DND-41 (cell line): ENCODE measurements around the gene OR56A5.

Experiments
- ATAC-seq: fragments of 200-7000 bp; cut with Tn5 transposase; 3 replicates; pipeline ENCODE4 v1.9.1; 2021; ENCODE audit warnings: low read depth; ENCODE audit not compliant: insufficient read depth
- DNase-seq: peaks from one replicate; pipeline ENCODE4 v3.0.0-alpha.2; 2020
- H2AFZ ChIP-seq: 2 replicates; pipeline ENCODE4 v1.6.0; 2012; ENCODE audit warnings: low read depth, low read length
- H3K27ac ChIP-seq: 2 replicates; pipeline ENCODE4 v1.5.1; 2012; ENCODE audit warnings: low read length, inconsistent platforms
- H3K27me3 ChIP-seq: fragments of 200-600 bp; sonication (generic); 2 replicates; pipeline ENCODE4 v1.6.0; 2012; ENCODE audit warnings: low read length, mild to moderate bottlenecking, inconsistent platforms; ENCODE audit not compliant: insufficient read depth, poor library complexity
- H3K36me3 ChIP-seq: 2 replicates; pipeline ENCODE4 v1.5.1; 2012; ENCODE audit warnings: low read length, inconsistent platforms; ENCODE audit not compliant: insufficient read depth
- H3K4me1 ChIP-seq: 2 replicates; pipeline ENCODE4 v1.5.1; 2012; ENCODE audit warnings: mild to moderate bottlenecking, low read length; ENCODE audit not compliant: insufficient read depth
- H3K4me2 ChIP-seq: 2 replicates; pipeline ENCODE4 v1.6.0; 2012; ENCODE audit warnings: mild to moderate bottlenecking, moderate library complexity, low read length, inconsistent platforms; ENCODE audit not compliant: insufficient read depth
- H3K4me3 ChIP-seq, 2 experiments: fragments of 200-600 bp in 1 of 2; shearing (Covaris generic) in 1 of 2; 2 replicates each; pipeline ENCODE4 v1.5.1; 2012 to 2016; ENCODE audit warnings: inconsistent platforms in 2 of 2, low read length in 2 of 2, mild to moderate bottlenecking in 2 of 2, low read depth in 1 of 2, moderate library complexity in 1 of 2
- H3K79me2 ChIP-seq: 2 replicates; pipeline ENCODE4 v1.6.0; 2012; ENCODE audit warnings: low read length, inconsistent platforms; ENCODE audit not compliant: insufficient read depth
- H3K9ac ChIP-seq: 2 replicates; pipeline ENCODE4 v1.6.0; 2012; ENCODE audit warnings: low read depth, mild to moderate bottlenecking, inconsistent platforms, low read length, moderate library complexity
- H3K9me3 ChIP-seq: 2 replicates; pipeline ENCODE4 v1.5.1; 2012; ENCODE audit warnings: low read length, moderate library complexity, mild to moderate bottlenecking, inconsistent platforms; ENCODE audit not compliant: insufficient read depth, severe bottlenecking
- H4K20me1 ChIP-seq: 2 replicates; pipeline ENCODE4 v1.6.0; 2012; ENCODE audit warnings: low read length; ENCODE audit not compliant: insufficient read depth
- CTCF ChIP-seq: IDR thresholded peaks from 2 replicates; pipeline ENCODE4 v1.5.1; 2012; ENCODE audit warnings: borderline replicate concordance, low read length, moderate library complexity, mild to moderate bottlenecking; ENCODE audit not compliant: poor library complexity, severe bottlenecking; ENCODE audit errors: extremely low read depth
- EZH2 ChIP-seq: IDR thresholded peaks from 3 replicates; pipeline ENCODE4 v1.6.1; 2012; ENCODE audit warnings: borderline replicate concordance, low read depth, mild to moderate bottlenecking, moderate library complexity, low read length, inconsistent platforms; ENCODE audit not compliant: severe bottlenecking

OR56A5 gene

GRCh38 chr11:5955586-5955985 lies 12.7 kb downstream of the OR56A5 start:
- no peaks in the 10 kb centered on the region for H4K20me1 ChIP-seq
- no peak overlapping the region for H3K27ac ChIP-seq
- no peak overlapping the region for H2AFZ ChIP-seq
- H3K27me3 ChIP-seq: peaks cover 4% of the 10 kb centered on the region
- H3K79me2 ChIP-seq: no peaks in the 10 kb centered on the region
- DNase-seq: no peak
- H3K4me3 ChIP-seq: no peak overlapping the region
- ATAC-seq: no peak
- TF ChIP-seq CTCF (no peak), EZH2 (no peak)
- no peak overlapping the region for H3K9ac ChIP-seq
- H3K4me1 ChIP-seq: no peaks in the 10 kb centered on the region
- no peaks in the 10 kb centered on the region for H3K36me3 ChIP-seq
- H3K9me3 ChIP-seq: peaks cover 4% of the 10 kb centered on the region
- no peak overlapping the region for H3K4me2 ChIP-seq

DNA sequence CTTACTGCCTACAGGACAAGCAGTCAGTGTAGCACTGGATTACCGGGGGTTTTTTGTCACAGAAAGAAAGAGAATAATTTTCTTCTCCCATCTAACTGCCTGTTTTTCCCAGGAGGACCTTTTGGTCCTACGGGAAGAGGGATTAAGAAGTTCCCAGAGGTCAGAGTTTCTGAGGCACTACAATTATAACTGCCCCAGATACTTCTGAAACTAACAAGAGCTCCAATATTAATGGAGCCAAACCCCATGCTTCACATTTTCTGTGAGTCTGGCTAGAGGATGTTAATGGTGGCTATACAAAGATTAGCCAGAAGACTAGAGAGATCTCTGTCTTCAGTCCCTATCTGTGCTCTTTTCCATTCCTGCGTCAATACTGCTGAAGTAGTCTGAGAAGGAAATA lies 26.3 kb downstream of the OR56A5 start, which contains the start of gene OR56A3:
OR56A3 (plus strand) TSS at position 301 of the 400 bp plus-strand sequence. CDS start 5,096 bp downstream, outside the sequence.
- H3K79me2 ChIP-seq: no peaks in the 10 kb centered on the region
- no peaks in the 10 kb centered on the region for H4K20me1 ChIP-seq
- H3K4me1 ChIP-seq: no peaks in the 10 kb centered on the region
- H3K27me3 ChIP-seq: peaks cover 4% of the 10 kb centered on the region
- no peak within 1 kb of the TSS for H3K4me2 ChIP-seq
- no peak within 1 kb of the TSS for H3K9ac ChIP-seq
- H3K36me3 ChIP-seq: no peaks in the 10 kb centered on the region
- TF ChIP-seq EZH2 (no peak), CTCF (no peak)
- H2AFZ ChIP-seq: no peak within 1 kb of the TSS
- H3K9me3 ChIP-seq: no peaks in the 10 kb centered on the region
- no peak for ATAC-seq
- no peak within 1 kb of the TSS for H3K27ac ChIP-seq
- no peak within 1 kb of the TSS for H3K4me3 ChIP-seq
- no peak for DNase-seq

- H3K27me3 ChIP-seq: peaks cover 4% of the 10 kb centered on the region
- H3K9me3 ChIP-seq: no peaks in the 10 kb centered on the region
- no peak overlapping the region for H2AFZ ChIP-seq
- H3K9ac ChIP-seq: no peak overlapping the region
- TF ChIP-seq EZH2: no peak
- no peak for TF ChIP-seq CTCF
- H3K4me3 ChIP-seq: no peak overlapping the region
- no peak overlapping the region for H3K27ac ChIP-seq
- H3K36me3 ChIP-seq: no peaks in the 10 kb centered on the region
- H3K4me1 ChIP-seq: no peaks in the 10 kb centered on the region
- no peak overlapping the region for H3K4me2 ChIP-seq
- ATAC-seq: no peak
- no peaks in the 10 kb centered on the region for H3K79me2 ChIP-seq
- no peaks in the 10 kb centered on the region for H4K20me1 ChIP-seq
- DNase-seq: no peak
These were observed 27.5 kb downstream of the OR56A5 start for GRCh38 chr11:5940748-5941147.

GRCh38 chr11:5938603-5938965 lies 29.7 kb downstream of the OR56A5 start:
- ATAC-seq (no peak), DNase-seq (no peak)
- Histone ChIP-seq H3K4me1 (no peaks in the 10 kb centered on the region), H4K20me1 (no peaks in the 10 kb centered on the region), H3K27ac (no peak overlapping the region), H3K27me3 (no peaks in the 10 kb centered on the region), H3K9me3 (no peaks in the 10 kb centered on the region), H3K36me3 (no peaks in the 10 kb centered on the region), H3K79me2 (no peaks in the 10 kb centered on the region), H3K9ac (no peak overlapping the region), H3K4me3 (no peak overlapping the region), H2AFZ (no peak overlapping the region), H3K4me2 (no peak overlapping the region)
- TF ChIP-seq CTCF (no peak), EZH2 (no peak)
